NCI-H82 treated with DMSO at 0.1 percent for 48 hours (cell line): ENCODE data around the gene SS18L1.
A peak's percentile ranks its signal among the peaks of the same experiment; 100 is the strongest.

Source experiments
- DNase-seq: peaks from one replicate; lab custom pipeline; 2025; ENCODE audit not compliant: unreplicated experiment; lab: John Stamatoyannopoulos, UW

The SS18L1 gene

GRCh38 chr20:62208795-62209755 is 65.5 kb downstream of the SS18L1 start:
- no peak for DNase-seq

- no peak for DNase-seq
Measured at GRCh38 chr20:62209850-62210495, 66.4 kb downstream of the SS18L1 start.

GRCh38 chr20:62210496-62210855 is 66.9 kb downstream of the SS18L1 start:
- DNase-seq: no peak

- DNase-seq: no peak
Measured at GRCh38 chr20:62211216-62211615, 67.6 kb downstream of the SS18L1 start.

GRCh38 chr20:62211769-62212288 is 68.3 kb downstream of the SS18L1 start:
- no peak for DNase-seq

- no peak for DNase-seq
Measured at GRCh38 chr20:62212299-62212698, 68.7 kb downstream of the SS18L1 start.

GRCh38 chr20:62214067-62214466 is 70.5 kb downstream of the SS18L1 start:
- DNase-seq: no peak

GRCh38 chr20:62215020-62215990 is 71.7 kb downstream of the SS18L1 start:
- no peak for DNase-seq

- no peak for DNase-seq
Measured at GRCh38 chr20:62215991-62216635, 72.5 kb downstream of the SS18L1 start.

- DNase-seq: no peak
Measured at GRCh38 chr20:62216636-62217566, 73.3 kb downstream of the SS18L1 start.

GRCh38 chr20:62217913-62218773 is 74.6 kb downstream of the SS18L1 start:
- DNase-seq: no peak

- DNase-seq: peak; percentile 11
Measured at GRCh38 chr20:62219101-62219991, 75.8 kb downstream of the SS18L1 start.

- DNase-seq: peak; percentile 9
Measured at GRCh38 chr20:62219992-62220665, 76.6 kb downstream of the SS18L1 start, which contains the start of gene HRH3. TSS of gene HRH3 (minus strand) at chr20:62220278. CDS start at chr20:62219970, 308 bp downstream.

- no peak for DNase-seq
Measured at GRCh38 chr20:62220666-62221568, 77.3 kb downstream of the SS18L1 start.

- no peak for DNase-seq
Measured at GRCh38 chr20:62222266-62222850, 78.8 kb downstream of the SS18L1 start.
